Fibroblast of skin of right biceps (primary cell): Measurements from ENCODE around the gene ROR1.
A peak's percentile ranks its signal among the peaks of the same experiment; 100 is the strongest.
"Not testable (repeated sequence)": the region's sequence is repeated elsewhere in the genome, so short reads cannot be mapped to it uniquely, and the experiment has no call there.

ENCODE experiments used
- DNase-seq: peaks from one replicate; pipeline ENCODE4 v3.0.0-alpha.2; 2013

The ROR1 gene

DNA sequence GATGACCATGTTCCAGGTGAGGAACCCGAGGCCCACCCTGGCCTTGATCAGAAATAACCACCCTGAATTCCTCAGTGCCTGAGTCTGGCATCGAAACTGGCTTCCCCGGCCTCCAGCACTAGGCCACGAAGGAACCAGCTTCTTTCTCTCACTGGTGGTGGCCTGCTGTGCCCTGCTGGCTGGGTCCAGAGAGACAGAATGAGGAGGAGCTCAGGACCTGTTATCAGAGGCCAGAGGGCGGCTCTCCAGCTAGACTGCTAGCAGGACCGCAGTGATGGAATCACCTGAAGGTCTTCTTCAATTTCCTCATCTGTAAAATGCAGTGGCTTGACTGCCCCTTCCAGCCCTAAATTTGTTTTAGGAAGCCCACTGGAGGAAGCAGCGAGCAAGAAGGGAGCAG is 20.5 kb downstream of the ROR1 start:
- DNase-seq, result no peak

DNA sequence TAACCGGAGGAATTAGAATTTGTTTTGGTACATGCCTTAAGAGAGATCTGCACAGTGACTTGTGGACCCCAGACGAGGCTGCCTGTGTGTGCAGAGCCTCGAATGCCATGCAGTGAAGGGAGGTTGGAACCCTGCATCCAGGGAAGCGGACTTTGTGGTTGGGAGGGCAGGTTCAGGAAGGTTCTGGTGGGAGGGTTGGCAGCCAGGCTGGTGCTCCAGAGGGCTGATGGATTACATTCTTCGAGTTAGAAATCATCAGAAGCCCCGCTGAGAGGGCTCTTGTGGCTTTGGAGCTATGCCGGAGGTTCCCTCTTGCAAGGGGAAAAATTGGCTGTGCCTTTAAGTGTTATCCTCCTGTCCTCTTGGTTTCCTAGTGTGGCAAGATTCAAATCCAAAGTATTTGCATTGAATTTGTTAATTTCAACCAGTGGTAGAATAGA is 21.1 kb downstream of the ROR1 start:
- DNase-seq, result peak; percentile 83

DNA sequence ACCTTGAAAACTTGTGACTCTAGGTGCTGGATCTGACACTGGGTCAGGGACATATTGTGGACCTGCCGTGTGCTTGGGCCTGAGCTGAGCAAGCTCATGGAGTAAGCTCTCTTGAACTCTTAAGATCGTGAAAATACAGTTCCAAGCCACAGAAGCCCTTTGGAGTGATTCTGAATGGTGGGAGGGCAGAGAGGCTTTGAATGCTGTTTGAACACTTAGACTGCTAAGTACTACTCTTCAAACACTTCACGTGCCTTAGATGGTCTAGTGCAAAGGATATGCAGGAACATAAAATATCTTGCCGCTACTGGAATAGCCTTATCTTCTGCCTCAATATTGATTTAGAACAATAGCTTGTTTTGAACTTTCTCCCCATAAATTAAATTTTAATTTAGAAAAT is 21.6 kb downstream of the ROR1 start:
- DNase-seq, result no peak

DNA sequence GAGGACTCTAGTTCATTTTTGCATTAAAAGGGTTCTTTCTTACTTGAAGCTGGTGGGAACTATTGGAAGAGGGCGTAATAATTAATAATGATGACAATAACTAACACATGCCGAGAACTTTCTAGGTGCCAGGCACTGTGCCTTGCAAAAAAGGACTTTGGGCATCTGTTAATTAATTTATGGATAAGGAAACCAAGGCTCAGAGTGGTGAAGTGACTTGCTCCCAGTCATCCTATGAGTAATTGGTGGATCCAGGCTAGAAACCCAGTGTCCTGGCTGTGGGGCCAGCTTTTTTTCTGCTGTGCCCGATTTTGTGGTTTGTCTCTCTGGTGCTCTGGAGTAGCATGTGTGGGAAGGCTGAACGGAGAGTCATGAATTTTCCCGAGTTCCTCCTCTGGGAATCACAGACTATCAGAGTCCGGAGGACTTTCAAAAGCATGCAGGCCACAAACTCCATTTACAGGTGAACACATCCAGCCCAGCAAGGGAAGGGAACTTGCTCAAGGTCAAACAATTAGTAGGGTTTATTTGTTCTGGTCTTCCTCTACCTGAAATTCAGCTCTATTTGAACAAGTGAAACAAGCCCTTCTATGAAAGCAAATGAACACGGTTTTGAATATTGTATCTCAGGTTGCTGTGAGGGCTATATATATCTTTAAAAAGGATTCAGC is 23.4 kb downstream of the ROR1 start:
- peak; percentile 45 for DNase-seq

DNA sequence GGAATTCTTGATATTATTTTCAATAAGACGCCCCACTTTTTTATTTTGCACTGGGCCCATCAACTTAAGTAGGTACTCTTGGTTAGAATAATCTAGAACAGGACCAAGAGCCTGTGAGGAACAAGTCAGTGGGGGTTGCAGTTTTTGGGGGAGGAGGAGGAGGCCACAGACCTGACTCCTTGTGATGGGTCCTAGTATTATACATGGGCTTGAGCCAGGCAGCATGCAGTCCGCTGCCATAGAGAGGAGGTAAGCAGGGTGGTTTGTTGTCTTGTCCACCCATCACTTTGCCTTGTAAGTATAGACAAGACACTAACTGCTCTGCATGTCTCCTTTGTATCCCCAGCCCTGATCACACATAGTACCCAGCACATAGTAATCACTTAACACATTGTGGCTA is 24.5 kb downstream of the ROR1 start:
- DNase-seq, result no peak

DNA sequence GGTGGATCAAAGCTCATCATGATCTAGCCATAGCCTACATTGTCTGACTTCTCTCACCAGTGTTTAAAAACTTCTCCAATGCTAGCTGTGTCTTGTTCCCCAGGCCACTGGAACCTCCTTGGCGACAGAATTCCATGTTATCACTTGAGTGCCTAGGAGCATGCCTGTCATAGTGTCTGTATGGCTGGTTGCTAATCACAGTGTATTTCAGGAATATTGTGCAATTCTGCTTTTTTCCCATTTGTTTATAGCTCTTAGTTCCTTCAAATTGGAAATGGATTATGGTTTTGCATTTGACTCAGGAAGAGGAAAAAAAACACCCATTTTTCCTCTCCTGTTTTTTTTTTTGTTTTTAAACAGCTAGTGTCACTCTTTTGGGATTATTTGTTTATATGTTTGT is 25.5 kb downstream of the ROR1 start:
- DNase-seq, result peak; percentile 40

DNA sequence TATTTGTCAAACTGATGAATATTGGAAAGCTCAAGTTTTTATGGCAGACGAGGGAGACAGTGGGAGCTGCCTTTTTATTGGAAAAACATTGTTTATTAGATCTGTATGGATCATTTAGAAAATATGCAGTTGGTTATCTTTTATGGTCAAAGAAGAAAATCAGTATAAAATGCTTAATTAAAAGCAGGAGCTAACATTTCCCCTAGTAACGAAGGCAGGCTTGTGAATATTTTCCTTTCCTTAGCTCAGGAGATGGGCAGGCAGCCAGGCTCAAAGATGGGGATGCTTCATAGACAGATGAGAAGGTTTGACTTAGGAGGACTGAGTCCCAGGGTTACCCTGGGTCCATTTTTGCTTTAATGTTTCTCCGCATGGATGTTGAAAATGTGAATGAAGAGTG is 26.0 kb downstream of the ROR1 start:
- DNase-seq, result peak; percentile 90

DNA sequence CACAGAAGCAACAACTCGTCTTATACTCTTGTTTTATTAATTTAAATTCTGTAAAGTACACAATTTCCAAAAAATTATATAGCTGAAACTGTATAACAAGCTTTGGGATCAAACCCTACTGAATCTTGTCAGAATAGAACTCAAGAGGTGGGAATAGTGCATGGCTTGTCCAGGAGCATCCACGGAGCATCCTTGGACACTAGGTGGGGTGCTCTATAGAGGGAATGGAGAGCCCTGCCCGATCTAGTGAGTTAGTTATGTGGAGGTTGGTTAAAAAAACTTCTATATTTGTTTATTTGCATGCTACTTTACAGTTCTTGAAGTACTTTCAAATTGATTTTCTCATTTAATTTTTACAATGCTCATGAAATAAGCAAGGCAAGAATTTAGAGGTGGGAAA is 28.3 kb downstream of the ROR1 start:
- DNase-seq, result no peak

DNA sequence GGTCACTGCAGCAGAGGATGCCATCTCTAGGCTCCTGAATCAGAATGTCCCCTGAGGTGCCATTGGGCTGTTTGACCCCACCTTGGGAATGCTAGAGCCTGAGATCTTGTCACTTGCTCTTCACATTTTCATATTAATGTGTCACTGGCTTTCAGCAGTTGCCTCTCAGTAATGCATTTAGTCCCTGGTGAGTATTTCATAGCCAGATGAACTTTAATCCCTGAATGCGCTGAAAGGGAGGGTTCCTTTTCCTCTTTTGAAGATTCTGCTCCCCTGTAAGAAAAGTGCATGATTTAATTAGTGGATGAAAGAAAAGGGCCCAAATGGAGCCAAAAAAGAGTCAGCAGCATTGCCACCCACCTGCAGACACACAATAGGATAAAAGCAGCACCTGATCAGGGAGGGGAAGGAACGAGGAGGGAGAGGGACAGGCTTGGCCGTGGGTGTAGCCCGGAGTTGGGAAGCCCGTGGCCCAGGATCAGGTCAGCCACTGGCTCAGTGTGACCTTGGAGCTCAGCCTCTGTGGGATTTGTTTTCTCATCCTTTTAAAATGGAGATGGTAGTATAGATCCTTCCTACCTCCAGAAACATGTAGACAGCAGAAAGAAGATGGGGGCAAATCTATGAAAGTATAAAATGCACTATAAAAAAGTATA is 31.1 kb downstream of the ROR1 start:
- DNase-seq, result no peak

DNA sequence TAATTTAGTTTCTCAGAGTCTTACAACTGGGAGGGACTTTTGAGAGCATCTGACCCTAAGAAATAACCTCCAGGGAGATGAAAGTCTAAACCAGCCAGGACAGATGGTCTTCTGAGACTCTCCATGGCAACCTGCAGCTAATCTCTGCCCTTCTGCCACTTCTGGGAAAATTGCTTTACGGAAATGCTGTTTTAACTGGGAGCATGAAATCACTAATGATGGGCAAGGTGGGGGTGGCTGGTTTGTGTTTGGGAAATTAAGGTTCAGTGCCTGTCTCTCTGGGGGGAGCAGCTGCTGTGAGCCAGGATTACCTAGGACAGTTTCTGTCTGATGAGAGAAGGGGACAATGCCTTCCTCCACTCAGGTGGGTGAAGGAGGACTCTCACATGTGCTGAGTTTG is 33.2 kb downstream of the ROR1 start:
- DNase-seq, result no peak

DNA sequence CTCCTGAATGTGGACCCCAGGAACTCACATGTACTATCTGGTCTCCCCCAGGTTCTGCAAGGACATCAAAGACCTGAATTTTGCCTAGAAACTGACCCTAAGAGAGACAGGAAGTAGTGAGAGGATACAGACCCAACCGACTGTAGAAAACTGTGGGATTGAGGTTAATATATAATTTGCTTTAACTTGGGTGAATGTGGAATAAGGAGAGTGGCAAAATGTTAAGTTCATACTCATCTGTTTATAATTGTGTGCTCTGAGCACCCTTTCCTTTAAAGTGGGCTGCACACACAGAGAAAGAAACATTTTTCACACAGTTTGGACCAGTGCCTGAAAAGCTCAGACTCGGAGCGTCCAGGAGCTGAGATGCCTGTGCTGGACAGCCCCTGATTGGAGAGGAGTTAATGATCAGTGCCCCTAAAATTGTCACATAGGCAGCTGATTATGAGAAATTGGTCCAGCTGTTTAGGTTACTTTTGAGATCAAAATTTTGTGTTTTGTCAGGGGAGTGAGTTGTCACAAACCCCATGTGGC is 37.2 kb downstream of the ROR1 start:
- DNase-seq, result no peak

DNA sequence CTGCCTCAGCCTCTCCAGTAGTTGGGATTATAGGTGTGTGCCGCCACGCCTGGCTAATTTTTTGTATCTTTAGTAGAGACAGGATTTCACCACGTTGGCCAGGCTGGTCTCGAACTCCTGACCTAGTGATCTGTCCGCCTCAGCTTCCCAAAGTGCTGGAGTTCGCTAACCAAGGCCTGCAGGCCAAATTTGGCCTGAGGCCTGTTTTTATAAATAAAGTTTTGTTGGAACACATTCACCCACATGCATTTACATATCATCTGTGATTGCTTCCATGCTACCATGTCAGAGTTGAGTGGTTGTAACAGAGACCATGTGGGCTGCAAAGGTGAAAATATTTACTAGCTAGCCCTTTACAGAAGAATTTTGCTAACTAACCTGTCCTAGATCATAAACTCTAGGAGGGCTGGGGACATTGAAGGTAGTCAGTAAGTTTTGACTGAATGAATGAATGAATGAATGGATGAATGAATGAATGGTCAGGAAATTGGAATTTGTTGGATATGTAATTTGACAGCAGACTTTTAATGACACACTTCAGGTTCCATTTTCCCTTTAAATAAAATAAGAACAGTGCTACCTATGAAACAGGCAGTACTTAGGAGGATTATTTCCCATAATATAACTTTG is 38.4 kb downstream of the ROR1 start:
- DNase-seq, result no peak

DNA sequence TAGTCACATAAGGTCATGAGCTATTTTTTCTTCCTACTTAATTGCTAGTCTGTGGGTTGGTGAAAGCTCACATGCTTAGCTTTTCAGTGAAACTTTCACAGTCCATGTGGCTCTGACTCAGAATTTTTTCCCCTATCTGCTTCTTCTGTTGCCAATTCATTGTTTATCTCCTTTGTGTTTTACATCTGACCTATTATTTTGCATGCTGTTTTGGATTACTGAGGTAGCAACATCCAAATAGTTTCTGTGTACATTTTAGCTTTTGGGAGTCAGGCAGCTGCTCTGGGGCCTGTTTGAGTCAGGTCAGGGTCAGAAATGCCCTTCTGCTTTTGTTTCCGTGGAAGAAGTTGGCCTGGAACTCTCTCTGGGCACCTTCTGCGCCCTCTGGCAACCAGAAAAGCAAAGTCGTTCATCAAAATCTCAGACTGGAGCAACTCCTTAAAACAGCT is 40.0 kb downstream of the ROR1 start:
- DNase-seq, result peak; percentile 53

DNA sequence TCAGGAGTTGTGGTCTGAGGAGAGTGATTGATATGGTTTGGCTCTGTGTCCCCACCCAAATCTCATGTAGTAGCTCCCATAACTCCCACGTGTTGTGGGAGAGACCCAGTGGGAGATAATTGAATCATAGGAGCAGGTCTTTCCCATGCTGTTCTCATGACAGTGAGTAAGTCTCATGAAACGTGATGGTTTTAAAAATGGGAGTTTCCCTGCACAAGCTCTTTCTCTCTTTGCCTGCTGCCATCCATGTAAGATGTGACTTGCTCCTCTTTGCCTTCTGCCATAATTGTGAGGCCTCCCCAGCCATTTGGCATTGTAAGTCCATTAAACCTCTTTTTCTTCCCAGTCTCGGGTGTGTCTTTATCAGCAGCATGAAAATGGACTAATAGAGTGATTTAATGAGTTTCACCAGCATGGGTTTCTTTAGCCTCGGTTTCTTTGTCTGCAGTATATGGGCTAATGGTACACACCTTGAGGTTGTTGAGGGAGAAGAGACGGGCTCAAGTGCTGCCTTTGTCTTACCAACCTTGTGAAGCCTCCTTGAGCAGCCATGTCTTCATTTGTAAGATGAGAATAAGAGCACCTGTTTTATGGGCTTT is 42.5 kb downstream of the ROR1 start:
- not testable (repeated sequence) for DNase-seq

DNA sequence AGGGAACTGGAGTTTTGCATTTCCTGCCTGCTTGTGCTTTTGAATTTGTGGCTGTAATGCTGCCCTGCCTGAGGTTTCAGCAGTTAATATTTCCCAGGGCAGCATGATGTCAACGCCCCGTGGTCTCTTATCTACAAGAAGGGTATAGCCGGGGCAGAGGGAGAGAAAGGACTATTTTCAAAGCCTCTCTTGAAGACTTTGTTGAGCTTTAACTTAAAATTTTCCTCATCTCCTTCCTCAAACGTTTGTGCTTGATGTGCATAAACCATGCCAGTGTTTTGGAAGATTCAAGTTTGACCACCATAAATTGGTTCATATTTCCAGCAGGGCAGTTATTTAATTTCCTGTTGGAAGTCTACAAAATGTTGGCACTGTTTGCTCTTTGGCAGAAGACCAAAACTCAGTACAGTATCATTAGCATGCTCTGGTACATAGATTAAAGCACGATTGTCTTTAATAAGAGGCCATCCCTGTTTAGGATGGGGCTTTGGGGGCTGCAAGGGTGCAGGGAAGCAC is 43.4 kb downstream of the ROR1 start:
- no peak for DNase-seq

DNA sequence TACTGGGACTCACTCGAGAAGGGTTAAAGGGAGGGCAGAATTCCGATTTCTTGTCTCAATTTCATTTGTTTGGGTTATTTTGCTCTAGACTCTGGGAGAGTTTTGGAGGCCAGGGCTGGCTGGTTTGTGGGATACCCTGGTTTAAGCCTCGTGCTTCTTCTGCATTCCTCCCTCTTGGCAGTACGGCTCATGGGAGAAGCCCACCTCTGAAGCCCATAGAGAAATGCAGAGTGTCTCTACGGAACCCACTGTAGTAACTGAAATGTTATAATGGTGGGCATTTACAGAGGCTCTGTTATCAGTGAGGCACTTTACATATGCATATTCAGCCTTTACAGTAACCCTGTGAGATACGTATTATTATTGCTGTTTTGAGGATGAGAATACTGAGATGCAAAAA is 43.9 kb downstream of the ROR1 start:
- DNase-seq, result no peak

DNA sequence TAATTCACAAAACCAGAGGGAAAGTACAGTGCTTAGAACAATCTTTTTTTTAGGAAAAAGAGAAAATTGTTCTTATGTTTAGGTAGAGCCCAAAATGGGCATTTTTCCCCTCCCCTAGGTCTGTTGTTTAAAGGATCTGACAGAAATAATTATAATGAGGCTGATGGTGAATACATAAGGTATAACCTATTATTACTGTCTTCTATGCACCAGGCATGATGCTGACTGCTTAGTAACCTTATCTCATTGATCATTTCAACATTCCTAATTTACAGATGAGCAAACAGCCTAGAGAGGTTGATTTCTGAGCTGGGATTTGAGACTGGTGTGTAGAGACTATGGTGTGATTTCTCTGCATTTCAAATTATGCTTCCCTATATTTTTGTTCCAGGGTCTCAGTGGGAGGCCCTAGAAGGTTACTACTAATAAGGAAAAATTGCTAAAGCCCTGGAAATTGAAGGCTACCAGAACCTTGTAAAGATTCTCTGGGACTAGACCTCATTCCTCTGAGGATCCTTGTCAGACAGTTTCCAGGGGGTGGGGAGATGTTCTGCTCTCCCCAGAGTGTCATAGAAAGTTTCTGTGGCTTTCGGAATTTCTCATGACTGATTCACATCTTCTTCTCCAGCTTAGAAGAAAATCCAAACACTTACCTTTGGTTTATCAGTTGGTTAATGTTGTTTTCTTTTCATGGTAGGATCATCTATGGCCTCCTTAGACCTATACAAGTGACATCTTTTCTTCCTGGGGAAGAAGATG is 44.9 kb downstream of the ROR1 start:
- DNase-seq, result peak; percentile 69

DNA sequence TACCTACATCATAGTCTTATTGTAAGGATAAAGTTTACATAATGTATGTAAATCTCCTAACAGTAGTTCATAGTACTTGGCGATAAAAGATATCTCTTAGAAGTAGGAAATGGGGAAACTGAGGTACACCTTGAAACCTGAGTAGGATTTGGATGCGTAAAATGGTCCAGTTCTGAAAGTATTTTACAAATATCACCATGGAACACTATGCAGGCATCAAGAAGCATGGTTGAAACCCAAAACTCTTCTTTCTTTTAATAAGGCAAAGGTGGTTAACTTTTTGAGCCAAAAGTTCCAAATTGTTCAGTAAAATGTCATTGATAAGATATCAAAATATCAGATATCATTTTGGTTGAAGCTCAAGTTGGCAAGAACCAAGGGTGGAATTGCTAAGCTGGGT is 46.0 kb downstream of the ROR1 start:
- no peak for DNase-seq

DNA sequence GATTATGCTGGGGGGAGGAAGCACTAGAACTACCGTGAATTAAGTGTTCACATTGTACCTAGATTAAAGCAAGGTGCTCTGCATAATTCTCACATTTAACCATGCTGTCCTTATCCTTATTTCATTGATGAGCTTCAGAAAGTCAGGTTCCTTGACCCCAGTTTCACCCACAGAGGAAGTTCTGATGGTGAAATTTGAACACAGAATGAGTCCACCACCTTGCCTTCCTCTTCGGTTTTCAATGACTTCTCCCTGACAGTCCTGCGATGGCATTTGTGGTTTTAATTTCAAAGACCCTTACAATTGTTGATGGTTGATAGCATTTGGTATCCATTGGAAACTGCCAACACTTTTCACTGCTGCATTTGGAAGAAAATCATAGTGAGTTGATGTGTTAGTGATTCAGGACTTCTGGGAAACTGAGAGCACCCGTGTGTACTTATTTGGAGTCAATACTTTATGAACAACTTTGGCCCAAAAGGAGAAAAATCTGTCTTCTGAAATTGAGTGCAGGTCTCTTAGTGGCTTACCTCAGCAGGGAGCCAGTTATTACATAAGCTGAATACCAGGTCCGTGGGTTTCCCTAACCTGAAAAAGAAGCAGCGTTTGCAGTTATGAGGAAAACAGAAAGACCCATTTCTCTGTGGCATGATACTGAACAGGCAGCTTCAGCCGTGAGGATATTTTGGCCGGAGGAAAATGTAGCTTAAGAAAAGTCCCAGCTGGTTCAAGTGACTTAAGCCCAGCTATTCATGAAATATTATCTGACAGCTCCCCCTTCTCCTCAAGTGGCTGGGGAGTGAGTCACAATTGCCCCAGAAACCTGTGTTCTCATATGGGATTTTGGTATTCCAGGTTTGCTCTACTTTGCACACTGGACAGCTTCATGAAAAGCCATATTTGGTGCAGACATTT is 47.5 kb downstream of the ROR1 start:
- peak; percentile 74 for DNase-seq

DNA sequence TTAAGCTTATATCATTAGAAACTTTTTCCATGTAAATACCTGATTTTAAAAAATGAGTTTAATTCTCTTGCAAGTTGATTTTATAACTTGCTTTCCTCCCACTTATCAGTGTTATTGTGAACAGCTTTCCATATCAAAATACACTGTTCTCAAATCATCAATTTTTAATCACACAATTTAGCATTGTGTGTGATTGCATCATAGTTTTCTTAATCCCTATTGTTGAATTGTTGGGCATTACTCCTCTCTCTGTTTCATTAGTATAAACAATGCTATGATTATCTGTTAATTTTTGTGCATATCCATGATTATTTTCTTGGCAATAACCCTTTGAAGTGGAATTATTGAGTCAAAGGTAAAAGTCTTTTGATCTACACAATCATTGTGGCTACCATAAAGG is 48.7 kb downstream of the ROR1 start:
- DNase-seq, result no peak

DNA sequence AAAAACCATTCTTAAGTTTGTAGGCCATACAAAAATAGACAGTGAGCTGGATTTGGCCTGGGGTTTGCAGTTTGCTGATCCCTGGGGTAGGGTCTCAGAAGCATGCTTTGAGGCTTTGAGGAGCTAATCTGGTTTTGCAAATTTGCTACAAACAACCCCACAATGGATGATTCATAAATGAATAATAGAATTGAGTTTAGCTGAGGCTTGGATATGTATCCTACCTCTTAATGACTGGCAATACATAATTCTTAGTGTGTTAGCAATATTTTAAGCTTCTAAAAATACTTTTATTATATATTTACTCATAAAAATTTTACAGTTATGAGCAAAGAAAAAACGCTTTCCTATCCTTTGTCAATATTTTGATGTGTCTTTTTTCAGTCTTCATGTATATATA is 50.6 kb downstream of the ROR1 start:
- DNase-seq, result peak; percentile 32

DNA sequence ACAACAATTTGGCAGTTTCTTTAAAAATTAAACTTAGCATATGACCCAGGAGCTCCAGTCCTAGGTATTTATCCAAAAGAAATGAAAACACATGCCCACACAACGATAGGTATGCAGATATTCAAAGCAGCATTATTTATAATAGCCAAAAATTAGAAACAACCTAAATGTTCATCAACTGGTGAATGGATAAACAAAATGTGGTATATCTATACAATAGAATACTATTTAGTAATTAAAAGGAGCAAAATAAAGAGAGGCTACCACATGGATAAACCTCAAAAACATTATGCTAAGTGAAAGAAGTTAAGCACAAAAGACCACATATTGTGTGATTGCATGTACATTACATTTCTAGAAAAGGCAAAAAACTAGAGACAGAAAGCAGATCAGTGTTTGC is 51.3 kb downstream of the ROR1 start:
- DNase-seq, result no peak
